Measurements from ENCODE around the gene EPS8L3.

GRCh38 chr1:109786112-109786480 is 22.4 kb upstream of the EPS8L3 start:
- TF ChIP-seq POLR2AphosphoS5 (IDR thresholded peaks at IDR 0.05; ENCODE audit: borderline replicate concordance, low read depth, low read length) (no peak), EZH2 (IDR thresholded peaks at IDR 0.05) (no peak), FOXP2 (optimal IDR thresholded peaks at IDR 0.05; ENCODE audit: control extremely low read depth, extremely low read length, insufficient read depth) (no peak)

All from SK-N-MC (cell line).